GM19324 (cell line): ENCODE data around the gene RGS9.

ENCODE experiments used
- ATAC-seq: cut with Tn5 transposase; IDR thresholded peaks from one replicate; pipeline ENCODE4 v1.9.1; 2021; ENCODE audit warnings: mild to moderate bottlenecking, moderate library complexity; ENCODE audit not compliant: unreplicated experiment, low FRiP score

RGS9 gene

DNA sequence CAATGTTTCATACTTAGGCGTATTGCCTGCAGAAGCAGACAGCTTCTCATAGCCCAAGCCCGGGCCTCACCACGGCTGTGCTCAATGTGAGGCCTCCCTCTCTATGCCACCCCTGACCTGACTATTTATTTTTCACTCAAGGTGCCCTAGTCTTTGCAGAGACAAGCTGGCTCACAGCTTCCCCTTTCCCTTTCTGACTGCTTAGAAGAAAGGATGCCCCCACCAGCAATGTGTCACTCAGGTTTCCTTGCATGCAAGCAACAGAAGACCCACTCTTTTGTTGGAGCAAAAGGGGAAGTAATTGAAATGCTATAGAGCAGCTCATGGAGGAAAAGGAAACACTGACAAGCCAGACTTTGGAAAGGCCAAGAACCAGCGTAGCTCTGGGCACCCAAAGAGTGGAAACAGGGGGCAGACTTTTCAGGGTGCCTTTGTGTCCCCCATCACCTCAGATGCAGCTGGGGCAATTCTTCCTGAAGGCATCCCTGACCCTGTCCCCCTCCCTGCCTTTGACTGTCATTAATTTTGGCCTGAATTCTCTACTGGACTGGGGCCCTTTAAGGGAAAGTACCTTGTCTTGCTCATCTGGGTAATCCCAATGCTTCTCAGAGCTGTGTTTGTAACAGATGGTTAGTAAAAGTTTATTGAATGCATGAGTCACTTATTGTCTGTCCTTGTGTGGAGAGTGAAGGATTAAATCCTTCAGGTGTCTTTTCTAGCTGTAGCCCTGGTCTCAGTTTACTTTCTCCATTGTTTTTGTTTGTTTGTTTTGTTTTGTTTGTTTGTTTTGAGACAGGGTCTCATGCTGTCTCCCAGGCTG, 17.8 kb downstream of the RGS9 start:
- no peak for ATAC-seq

DNA sequence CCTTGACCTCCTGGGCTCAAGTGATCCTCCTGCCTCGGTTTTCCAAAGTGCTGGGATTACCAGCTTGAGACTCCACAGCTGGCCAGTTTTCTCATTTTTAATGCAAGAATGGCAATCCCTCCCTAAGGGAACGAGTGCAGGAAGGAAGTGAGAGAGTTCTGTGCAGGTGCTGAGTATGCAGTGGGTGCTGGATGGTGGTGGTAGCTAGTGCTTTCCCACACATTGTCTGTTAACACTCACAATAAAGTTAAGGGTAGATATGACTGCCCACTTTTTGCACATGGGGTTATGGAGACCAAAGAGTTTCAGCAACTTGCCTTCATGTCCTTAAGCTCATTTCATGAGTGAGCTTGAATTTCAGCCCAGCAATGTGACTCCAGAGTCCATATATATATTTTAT, 18.5 kb downstream of the RGS9 start:
- ATAC-seq: no peak

DNA sequence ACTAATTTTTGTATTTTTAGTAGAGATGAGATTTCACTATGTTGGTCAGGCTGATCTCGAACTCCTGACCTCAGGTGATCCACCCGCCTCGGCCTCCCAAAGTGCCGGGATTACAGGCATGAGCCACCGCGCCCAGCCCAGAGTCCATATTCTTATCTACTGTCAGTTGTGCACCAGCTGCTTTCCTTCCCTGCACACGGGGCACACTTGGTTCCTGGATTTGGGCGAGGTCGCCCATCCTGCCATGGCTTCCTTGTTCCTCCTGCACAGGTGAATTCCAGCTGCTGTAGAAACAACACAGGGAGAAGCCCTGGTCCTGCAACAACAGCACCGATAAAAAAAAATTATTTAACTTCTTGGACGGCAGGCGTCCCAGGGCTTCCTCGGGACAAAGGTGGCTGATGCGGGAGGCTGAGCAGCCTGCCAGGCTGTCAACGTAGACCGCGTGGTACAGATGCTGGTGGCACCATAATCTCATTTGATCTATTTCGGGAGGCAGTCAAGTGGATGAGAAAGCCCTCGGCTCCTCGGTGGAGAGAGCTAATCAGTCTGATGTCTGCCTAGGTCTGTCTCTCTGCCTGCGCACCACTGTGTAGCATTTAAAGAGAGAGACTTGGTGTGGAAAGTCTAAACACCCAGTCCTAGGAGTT, 19.1 kb downstream of the RGS9 start:
- ATAC-seq: no peak

DNA sequence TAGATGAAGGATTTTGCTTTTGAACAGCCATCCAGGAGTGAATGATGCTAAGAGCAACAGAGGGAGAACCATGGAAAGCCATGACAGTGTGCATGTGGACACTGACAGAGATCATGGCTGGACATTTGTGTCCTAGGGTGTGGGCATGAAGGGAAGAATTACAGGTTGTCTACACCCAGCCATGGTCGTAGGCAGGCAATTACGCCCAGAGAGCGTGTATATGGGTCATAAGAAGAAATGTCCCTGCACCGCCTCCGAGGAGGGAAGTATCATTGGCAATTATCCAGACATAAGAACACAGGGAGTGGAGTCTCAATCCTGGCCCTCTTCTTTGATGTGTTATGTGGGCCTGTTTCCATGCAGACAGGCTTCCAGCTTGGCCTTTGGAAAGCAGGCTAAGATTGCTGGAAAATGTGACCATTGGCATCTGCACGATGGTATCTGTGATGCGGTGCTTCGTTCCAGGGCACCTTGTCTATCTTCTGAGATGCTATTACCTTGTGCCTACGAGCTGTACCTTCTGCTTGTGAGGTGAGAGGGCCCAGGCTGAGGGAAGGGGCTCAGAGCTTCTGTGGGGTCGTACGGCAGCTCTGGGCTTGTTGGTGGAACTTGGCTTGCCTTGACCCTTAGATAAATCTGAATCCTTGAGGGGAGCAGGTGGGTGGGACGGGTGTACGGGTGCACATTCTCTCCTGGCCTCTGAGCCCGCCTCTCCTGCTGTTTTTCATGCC, 19.8 kb downstream of the RGS9 start:
- no peak for ATAC-seq

DNA sequence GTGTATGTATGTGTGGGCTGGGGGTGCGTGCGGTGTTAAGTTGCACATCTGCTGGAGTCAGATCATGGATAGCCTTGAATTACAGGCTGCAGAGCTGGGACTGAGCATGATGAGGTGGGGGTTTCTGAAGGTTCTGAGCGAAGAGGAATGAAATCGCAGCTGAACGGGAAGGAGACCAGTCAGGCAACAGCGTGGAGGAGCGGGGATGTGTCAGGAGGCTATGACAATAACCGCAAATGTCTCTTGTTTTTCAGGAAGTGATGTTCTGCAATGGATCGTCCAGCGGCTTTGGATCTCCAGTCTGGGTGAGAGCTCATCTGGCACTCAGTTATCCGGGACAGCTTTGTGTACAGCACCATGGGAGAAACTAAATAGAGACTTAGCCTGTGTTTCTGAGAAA, 20.9 kb downstream of the RGS9 start:
- no peak for ATAC-seq

DNA sequence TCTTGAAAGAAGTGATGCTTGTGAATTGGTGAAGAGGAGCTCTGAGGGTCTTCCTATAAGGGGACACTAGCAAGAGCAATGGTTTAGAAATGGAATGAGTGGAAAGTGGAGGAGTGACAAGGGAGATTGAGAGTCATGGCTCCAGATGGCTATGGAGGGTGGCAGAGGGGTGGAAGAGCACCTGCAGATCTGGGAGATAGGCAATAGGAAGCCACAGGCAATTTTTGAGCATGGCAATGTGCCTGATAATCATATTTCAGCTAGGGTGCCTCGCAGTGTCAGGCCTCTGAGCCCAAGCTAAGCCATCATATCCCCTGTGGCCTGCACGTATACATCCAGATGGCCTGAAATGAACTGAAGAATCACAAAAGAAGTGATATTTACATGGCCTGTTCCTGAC, 21.5 kb downstream of the RGS9 start:
- ATAC-seq: no peak

DNA sequence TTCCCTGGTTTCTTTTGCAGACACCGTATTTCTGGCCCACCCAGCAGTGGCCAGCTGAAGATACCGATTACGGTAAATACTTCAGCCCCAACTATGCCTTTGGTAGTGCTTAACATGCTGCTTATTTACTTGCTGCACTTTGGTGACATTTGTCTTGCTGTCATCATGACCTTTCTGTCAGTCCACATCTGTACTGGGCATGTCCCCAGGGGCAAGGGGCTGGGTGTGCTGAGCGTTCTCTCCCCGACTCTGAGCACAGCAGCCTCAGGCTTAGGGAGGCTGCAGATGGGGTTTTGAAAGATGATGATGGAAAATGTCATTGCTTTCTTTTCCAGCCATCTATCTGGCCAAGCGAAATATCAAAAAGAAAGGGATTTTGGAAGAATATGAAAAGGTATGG, 23.3 kb downstream of the RGS9 start:
- no peak for ATAC-seq

DNA sequence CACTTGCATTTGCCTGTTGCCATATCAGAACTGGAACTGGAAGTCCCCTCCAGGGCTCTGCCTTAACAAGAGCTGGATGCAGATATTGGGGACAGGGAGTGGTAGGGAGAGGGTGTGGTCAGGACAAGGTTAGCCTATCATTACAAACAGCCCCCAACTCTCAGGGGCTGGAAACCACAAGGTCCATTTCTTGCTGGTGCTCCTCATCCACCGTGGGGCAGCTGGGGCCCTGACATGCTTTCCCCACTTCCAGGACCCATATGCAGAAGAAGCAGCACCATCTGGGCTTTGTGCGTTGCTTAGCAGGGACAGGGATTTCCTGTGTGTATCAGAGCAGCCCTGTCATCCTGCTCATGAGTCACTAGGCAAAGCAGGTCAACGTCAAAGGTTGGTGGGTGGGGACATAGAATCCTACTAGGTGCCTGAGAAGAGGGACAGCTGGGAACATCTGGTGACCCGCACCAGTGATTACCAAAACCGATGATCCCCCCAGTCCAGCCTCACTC, 26.9 kb downstream of the RGS9 start:
- ATAC-seq: peak; percentile 66

DNA sequence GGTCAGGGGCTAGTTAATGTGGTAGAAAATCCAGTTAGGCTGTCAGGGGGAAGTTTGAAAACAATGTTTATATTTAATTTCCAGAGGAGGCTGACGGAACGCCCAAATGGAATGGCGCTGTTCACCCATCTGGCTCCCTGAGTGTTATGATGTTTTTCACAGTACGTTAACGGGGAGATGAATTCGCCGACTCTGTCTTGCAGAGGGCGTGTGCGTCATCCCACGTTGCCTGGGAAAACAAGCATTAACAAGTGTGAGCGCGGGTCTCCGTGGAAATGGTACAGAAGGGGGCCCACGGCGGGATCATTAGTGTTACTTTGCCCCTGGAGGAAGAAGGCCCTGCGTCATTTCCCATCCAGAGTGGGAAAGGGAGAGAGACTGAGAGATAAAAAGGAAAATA, 29.6 kb downstream of the RGS9 start:
- ATAC-seq: no peak

DNA sequence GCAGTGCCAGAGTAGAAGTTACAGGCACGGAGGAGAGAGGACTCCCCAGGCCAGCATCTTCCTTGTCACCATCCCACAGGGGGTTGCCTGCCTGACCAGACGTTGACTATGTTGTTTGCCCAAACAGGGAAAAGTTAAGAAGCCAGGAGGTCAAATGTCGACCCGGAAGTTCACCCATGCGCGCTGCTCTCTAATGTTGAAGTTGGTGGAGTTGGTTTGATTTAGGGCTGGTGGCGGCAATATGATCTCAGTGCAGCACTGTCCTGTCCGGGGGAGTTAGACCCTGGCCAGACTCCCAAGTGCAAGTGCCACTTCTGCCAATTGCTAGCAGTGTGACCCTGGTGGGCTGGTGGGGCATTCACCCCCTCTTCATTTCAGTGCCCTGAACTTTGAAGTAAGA, 30.4 kb downstream of the RGS9 start:
- ATAC-seq: no peak

DNA sequence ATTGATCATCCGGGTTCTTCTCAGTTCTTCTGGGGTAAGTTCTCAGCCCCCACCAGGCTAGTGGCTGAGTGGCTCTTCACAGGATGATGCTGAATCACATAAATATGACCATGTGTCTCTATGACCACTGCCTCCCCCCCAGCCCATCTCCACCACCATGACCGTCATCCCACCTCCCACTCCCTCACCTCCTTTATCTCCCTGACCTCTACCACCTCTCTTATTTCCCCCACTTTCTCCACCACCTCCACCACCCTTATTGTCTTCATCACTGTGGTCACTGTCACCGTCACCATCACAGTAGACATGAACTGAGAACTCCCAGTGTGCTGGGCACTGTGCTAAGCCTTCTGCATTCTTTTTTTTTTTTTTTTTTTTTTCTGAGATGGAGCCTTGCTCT, 32.5 kb downstream of the RGS9 start:
- no peak for ATAC-seq

DNA sequence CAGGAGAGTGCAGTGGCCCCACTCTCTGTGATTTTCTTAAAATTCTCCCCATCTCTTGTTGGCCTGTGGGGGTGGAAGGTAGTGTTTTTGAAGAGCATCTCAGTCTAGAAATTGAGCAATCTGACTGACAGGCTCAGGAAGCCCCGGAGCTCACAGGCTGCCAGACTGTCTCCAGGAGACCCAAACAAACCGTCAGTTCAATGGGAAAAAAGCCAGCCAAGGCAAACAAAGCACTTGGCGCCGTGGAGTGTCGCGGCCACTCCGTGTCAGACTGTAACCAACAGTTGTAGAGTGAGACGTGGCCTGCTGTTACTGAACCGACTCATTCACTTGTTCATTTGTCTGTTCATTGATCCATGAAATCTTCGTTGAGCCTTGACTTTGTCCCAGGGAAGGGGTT, 33.7 kb downstream of the RGS9 start:
- ATAC-seq: no peak

DNA sequence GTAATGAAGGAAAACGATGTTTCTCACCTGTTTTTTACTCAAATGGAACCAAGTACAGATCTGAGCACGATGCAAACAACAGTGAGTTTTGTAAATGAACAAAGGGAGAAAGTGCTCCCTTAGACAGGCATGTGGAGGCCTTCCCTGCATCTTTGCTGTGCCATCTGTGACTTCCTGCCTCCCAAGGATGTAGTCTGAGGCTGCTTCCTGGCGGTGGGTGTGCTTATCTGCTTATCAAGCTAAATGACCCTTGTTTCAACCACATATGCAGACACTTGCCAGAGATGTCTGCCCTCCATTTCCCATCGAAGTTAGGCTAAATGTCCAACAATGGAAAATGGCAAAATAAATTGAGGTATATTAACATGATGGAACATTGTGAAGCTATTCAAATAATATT, 34.6 kb downstream of the RGS9 start:
- no peak for ATAC-seq

DNA sequence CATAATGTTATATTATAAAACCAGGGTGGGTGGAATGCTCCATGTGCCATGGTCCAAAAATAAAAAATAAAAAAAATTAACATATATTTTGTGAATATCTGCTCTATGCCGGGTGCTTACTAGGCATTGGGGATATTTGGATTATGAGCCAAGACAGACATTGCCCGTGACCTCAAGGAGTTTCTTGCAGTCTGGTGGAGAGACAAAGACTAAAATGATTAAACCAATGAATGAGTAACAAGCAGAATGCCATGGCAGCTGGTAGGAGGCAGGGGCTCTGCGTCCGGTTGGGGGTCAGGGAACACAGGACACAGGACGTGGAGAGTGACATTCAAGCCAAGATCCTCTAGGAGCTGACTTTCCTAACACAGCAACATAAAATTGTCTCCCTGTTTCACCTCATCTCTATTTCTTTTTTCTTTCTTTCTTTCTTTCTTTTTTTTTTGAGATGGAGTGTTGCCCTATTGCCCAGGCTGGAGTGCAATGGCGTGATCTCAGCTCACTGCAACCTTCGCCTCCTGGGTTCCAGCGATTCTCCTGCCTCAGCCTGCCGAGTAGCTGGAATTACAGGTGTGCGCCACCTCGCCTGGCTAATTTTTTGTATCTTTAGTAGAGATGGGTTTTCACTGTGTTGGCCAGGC, 35.4 kb downstream of the RGS9 start:
- ATAC-seq: no peak

DNA sequence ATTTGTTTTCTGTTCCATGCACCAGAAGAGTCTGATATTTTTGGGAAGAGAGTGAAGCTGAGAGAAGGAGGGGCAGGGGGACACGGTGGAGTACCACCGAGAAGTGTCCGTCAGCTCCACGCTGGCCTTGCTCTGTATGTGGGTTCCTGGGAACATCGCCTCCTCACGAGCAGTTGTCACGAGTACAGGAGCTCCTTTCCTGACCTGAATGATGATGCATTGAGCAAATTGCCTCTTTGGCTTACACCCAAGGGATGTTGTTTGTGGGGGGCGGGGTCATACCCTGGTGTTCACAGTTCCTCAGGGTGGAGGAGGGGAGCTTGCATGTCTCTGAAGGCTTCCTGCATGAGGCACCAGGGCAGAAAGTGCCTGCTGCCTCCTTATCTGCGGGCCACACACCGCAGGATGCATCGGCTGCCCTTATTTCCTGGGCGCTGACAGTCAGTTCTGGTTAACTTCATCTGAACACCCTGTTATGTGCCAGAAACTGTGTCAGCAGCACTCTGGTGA, 36.2 kb downstream of the RGS9 start:
- no peak for ATAC-seq

DNA sequence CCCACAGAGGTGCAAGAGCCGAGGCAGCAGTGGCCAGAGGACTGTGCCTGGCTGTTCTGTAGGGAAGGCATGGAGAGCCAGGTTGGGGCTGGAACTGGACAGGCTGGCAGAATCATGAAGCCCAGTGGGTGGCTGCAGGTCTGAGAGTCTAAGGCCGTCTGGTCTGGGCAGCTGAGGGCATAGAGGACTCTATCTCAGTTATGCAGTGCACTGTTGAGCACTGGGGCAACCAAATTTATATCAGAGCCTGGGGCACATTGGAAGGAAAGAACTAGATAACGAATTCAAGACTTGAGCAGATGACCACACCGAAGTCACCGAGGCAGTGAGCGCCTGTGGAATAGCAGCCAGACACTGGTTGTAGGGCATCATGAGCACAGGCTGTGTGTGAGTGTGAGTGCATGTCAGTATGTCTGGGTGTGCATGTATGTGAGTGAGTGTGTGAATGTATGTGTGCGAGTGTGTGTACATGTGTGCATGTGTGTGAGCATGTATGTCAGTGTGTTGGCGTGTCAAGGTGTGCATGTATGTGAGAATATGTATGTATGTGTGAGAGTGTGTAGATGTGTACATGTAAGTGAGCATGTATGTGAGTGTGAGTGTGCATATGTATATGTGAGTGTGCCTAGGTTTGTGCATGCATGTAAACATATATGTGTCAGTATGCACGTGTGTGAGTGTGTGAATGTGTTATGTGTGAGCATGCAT, 37.0 kb downstream of the RGS9 start:
- no peak for ATAC-seq

DNA sequence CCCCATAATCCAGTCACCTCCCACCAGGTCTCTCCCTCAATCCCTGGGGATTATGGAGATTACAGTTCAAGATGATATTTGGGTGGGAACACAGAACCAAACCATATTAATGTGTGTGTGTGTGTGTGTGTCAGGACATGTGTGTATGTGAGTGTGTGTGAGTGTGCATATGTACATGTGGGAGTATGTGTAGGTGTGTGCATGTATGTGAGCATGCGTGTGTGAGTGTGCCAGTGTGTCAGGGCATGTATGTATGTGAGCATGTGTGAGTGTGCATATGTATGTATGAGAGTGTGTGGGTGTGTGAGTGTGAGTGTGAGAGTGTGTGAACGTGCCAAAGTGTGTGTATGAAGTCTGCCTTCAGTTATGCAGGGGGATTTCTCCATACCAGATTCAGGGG, 37.8 kb downstream of the RGS9 start:
- no peak for ATAC-seq

DNA sequence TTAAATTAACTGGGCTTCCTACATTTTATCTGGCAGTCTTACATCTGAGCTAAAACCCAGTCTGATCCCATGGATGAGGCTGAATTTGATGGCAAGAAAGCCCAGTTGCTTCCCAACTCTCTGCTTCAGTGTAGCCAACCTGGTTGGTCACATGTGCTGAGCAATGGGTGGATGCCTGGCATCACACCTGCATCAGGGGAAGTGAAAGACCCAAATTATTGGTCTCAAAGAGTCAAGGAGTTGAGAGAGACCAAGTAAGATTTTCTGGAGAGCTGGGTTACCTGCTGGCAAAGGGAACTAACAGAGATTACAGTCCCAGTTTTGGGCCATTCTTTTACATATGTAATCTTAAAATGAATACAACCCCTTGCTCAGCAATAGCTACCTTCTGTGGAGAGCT, 38.8 kb downstream of the RGS9 start:
- no peak for ATAC-seq

DNA sequence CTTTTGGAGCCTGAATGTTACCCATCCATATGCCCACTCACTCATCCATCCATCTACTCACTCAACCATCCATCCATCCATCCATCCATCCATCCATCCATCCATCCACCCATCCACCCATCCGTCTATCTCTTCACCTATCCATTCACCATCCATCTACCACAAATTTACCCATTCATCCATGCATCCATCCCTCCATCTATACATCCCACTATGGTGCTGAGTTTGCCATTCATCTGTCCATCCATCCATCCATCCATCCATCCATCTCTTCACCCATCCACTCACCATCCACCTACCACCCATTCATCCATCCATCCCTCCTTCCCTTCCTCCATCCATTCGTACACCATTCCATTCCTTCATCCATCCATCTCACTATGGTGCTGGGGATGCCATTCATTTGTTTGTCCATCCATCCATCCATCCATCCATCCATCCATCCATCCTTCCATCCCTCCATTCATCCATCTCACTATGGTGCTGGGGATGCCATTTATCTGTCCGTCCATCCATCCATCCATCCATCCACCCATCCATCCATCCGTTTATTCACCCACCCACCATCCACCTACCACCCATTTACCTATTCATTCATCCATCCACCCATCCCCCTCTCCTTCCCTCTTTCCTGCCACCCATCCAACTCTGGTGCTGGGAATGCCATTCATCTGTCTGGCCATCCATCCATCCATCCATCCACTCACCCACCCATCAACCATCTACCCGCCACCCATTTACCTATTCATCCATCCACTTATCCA, 39.7 kb downstream of the RGS9 start:
- no peak for ATAC-seq
